ENCODE results near the gene HOXB4. TPM values are rescaled to one million over a fixed set of nuclear protein-coding genes. Genes with fewer than 3 reads are reported as not detected.

HOXB4 gene
- total and polyA plus RNA-seq, 5 donors from 2014 or later = 0.16 to 2.9 (median 0.18) TPM; not detected in 2

- no peaks in the 10 kb centered on the region for H3K4me1 ChIP-seq (ENCODE audit: control insufficient read depth, insufficient read depth, low read length, poor library complexity, severe bottlenecking)
- Mint-ChIP-seq H3K9me3 (no peaks in the 10 kb centered on the region), H3K4me1 (peaks cover 0 to 10% (median 6%) of the 10 kb centered on the region in 4 donors), H3K27me3 (peaks cover 25% of the 10 kb centered on the region), H3K4me3 (no peak overlapping the region), H3K27ac (no peak overlapping the region), H3K36me3 (peaks cover 8% of the 10 kb centered on the region)
- ATAC-seq (ENCODE audit: low read depth in 2 of 2) (no peak), DNase-seq (no peak)
- H3K9me3 ChIP-seq (ENCODE audit: control insufficient read depth in 2 of 2, low read length in 2 of 2) = no peaks in the 10 kb centered on the region
- H3K27ac ChIP-seq (ENCODE audit: insufficient read depth, low read length, poor library complexity, severe bottlenecking) = no peak overlapping the region
- no peak overlapping the region for H3K4me3 ChIP-seq (ENCODE audit: low read depth, low read length)
- H3K36me3 ChIP-seq (ENCODE audit: control insufficient read depth, insufficient read depth, low read length) = no peaks in the 10 kb centered on the region
- peaks cover 6% of the 10 kb centered on the region for H3K27me3 ChIP-seq (ENCODE audit: control insufficient read depth, insufficient read depth, low read length)
These were observed 10.3 kb downstream of the HOXB4 start for GRCh38 chr17:48567646-48568354.

- no peak for DNase-seq
- Histone ChIP-seq H3K4me1 (ENCODE audit: control insufficient read depth, insufficient read depth, low read length, poor library complexity, severe bottlenecking) (no peaks in the 10 kb centered on the region), H3K27ac (ENCODE audit: insufficient read depth, low read length, poor library complexity, severe bottlenecking) (no peak overlapping the region), H3K4me3 (ENCODE audit: low read depth, low read length) (no peak overlapping the region), H3K27me3 (ENCODE audit: control insufficient read depth, insufficient read depth, low read length) (peaks cover 6% of the 10 kb centered on the region), H3K9me3 (ENCODE audit: control insufficient read depth in 2 of 2, low read length in 2 of 2) (no peaks in the 10 kb centered on the region), H3K36me3 (ENCODE audit: control insufficient read depth, insufficient read depth, low read length) (no peaks in the 10 kb centered on the region)
- Mint-ChIP-seq H3K9me3 (no peaks in the 10 kb centered on the region), H3K36me3 (peaks cover 8% of the 10 kb centered on the region), H3K4me1 (peaks cover 0 to 10% (median 6%) of the 10 kb centered on the region in 4 donors), H3K27ac (no peak overlapping the region), H3K27me3 (peaks cover 21% of the 10 kb centered on the region), H3K4me3 (no peak overlapping the region)
- no peak for ATAC-seq (ENCODE audit: low read depth in 2 of 2)
These were observed 10.9 kb downstream of the HOXB4 start for GRCh38 chr17:48567209-48567608.

GRCh38 chr17:48566717-48567116 lies 11.4 kb downstream of the HOXB4 start:
- Histone ChIP-seq H3K9me3 (ENCODE audit: control insufficient read depth in 2 of 2, low read length in 2 of 2) (no peaks in the 10 kb centered on the region), H3K36me3 (ENCODE audit: control insufficient read depth, insufficient read depth, low read length) (no peaks in the 10 kb centered on the region), H3K4me1 (ENCODE audit: control insufficient read depth, insufficient read depth, low read length, poor library complexity, severe bottlenecking) (no peaks in the 10 kb centered on the region), H3K4me3 (ENCODE audit: low read depth, low read length) (no peak overlapping the region), H3K27me3 (ENCODE audit: control insufficient read depth, insufficient read depth, low read length) (peaks cover 6% of the 10 kb centered on the region), H3K27ac (ENCODE audit: insufficient read depth, low read length, poor library complexity, severe bottlenecking) (no peak overlapping the region)
- H3K36me3 Mint-ChIP-seq = peaks cover 8% of the 10 kb centered on the region
- H3K4me1 Mint-ChIP-seq = peaks cover 0 to 13% (median 6%) of the 10 kb centered on the region in 4 donors
- H3K9me3 Mint-ChIP-seq = no peaks in the 10 kb centered on the region
- H3K27ac Mint-ChIP-seq = no peak overlapping the region
- H3K27me3 Mint-ChIP-seq = peaks cover 18% of the 10 kb centered on the region
- H3K4me3 Mint-ChIP-seq = no peak overlapping the region
- no peak for ATAC-seq (ENCODE audit: low read depth in 2 of 2)
- no peak for DNase-seq

GRCh38 chr17:48565925-48566710 lies 12.0 kb downstream of the HOXB4 start:
- H3K27me3 Mint-ChIP-seq = peaks cover 15% of the 10 kb centered on the region
- Histone ChIP-seq H3K27me3 (ENCODE audit: control insufficient read depth, insufficient read depth, low read length) (peaks cover 6% of the 10 kb centered on the region), H3K4me3 (ENCODE audit: low read depth, low read length) (no peak overlapping the region), H3K27ac (ENCODE audit: insufficient read depth, low read length, poor library complexity, severe bottlenecking) (no peak overlapping the region), H3K36me3 (ENCODE audit: control insufficient read depth, insufficient read depth, low read length) (no peaks in the 10 kb centered on the region), H3K9me3 (ENCODE audit: control insufficient read depth in 2 of 2, low read length in 2 of 2) (no peaks in the 10 kb centered on the region), H3K4me1 (ENCODE audit: control insufficient read depth, insufficient read depth, low read length, poor library complexity, severe bottlenecking) (no peaks in the 10 kb centered on the region)
- ATAC-seq (ENCODE audit: low read depth in 2 of 2) (no peak), DNase-seq (no peak)
- peaks cover 8% of the 10 kb centered on the region for H3K36me3 Mint-ChIP-seq
- peaks cover 0 to 18% (median 6%) of the 10 kb centered on the region in 4 donors for H3K4me1 Mint-ChIP-seq
- H3K9me3 Mint-ChIP-seq = no peaks in the 10 kb centered on the region
- no peak overlapping the region for H3K4me3 Mint-ChIP-seq
- no peak overlapping the region for H3K27ac Mint-ChIP-seq

- ATAC-seq (ENCODE audit: low read depth in 2 of 2) = no peak
- peak overlapping the region in 1 of 4 donors; percentile 56 for H3K4me3 Mint-ChIP-seq
These were observed 13.1 kb downstream of the HOXB4 start for GRCh38 chr17:48565022-48565554.

GRCh38 chr17:48564188-48565021 lies 13.7 kb downstream of the HOXB4 start:
- peaks cover 0 to 18% (median 6%) of the 10 kb centered on the region in 4 donors for H3K4me1 Mint-ChIP-seq
- peaks cover 6% of the 10 kb centered on the region for H3K27me3 ChIP-seq (ENCODE audit: control insufficient read depth, insufficient read depth, low read length)
- H3K27ac Mint-ChIP-seq = no peak overlapping the region
- no peaks in the 10 kb centered on the region for H3K9me3 Mint-ChIP-seq
- H3K4me1 ChIP-seq (ENCODE audit: control insufficient read depth, insufficient read depth, low read length, poor library complexity, severe bottlenecking) = no peaks in the 10 kb centered on the region
- no peak overlapping the region for H3K4me3 ChIP-seq (ENCODE audit: low read depth, low read length)
- H3K36me3 Mint-ChIP-seq = peaks cover 3% of the 10 kb centered on the region
- H3K36me3 ChIP-seq (ENCODE audit: control insufficient read depth, insufficient read depth, low read length) = no peaks in the 10 kb centered on the region
- H3K4me3 Mint-ChIP-seq = peak overlapping the region in 1 of 4 donors; percentile 56
- DNase-seq (no peak), ATAC-seq (ENCODE audit: low read depth in 2 of 2) (no peak)
- peaks cover 10% of the 10 kb centered on the region for H3K27me3 Mint-ChIP-seq
- no peaks in the 10 kb centered on the region for H3K9me3 ChIP-seq (ENCODE audit: control insufficient read depth in 2 of 2, low read length in 2 of 2)
- H3K27ac ChIP-seq (ENCODE audit: insufficient read depth, low read length, poor library complexity, severe bottlenecking) = no peak overlapping the region

More at GRCh38 chr17:48565022-48565554, 13.1 kb downstream of the HOXB4 start:
- peaks cover 8% of the 10 kb centered on the region for H3K36me3 Mint-ChIP-seq
- Histone ChIP-seq H3K27me3 (ENCODE audit: control insufficient read depth, insufficient read depth, low read length) (peaks cover 6% of the 10 kb centered on the region), H3K36me3 (ENCODE audit: control insufficient read depth, insufficient read depth, low read length) (no peaks in the 10 kb centered on the region), H3K9me3 (ENCODE audit: control insufficient read depth in 2 of 2, low read length in 2 of 2) (no peaks in the 10 kb centered on the region), H3K4me1 (ENCODE audit: control insufficient read depth, insufficient read depth, low read length, poor library complexity, severe bottlenecking) (no peaks in the 10 kb centered on the region), H3K4me3 (ENCODE audit: low read depth, low read length) (no peak overlapping the region), H3K27ac (ENCODE audit: insufficient read depth, low read length, poor library complexity, severe bottlenecking) (no peak overlapping the region)
- DNase-seq = no peak
- H3K27me3 Mint-ChIP-seq = peaks cover 15% of the 10 kb centered on the region
- peaks cover 0 to 18% (median 6%) of the 10 kb centered on the region in 4 donors for H3K4me1 Mint-ChIP-seq
- H3K27ac Mint-ChIP-seq = no peak overlapping the region
- no peaks in the 10 kb centered on the region for H3K9me3 Mint-ChIP-seq

GRCh38 chr17:48563867-48564187 lies 14.3 kb downstream of the HOXB4 start:
- ATAC-seq (ENCODE audit: low read depth in 2 of 2) (no peak), DNase-seq (no peak)
- H3K4me1 ChIP-seq (ENCODE audit: control insufficient read depth, insufficient read depth, low read length, poor library complexity, severe bottlenecking) = no peaks in the 10 kb centered on the region
- H3K36me3 ChIP-seq (ENCODE audit: control insufficient read depth, insufficient read depth, low read length) = no peaks in the 10 kb centered on the region
- H3K27me3 ChIP-seq (ENCODE audit: control insufficient read depth, insufficient read depth, low read length) = peaks cover 6% of the 10 kb centered on the region
- no peak overlapping the region for H3K27ac ChIP-seq (ENCODE audit: insufficient read depth, low read length, poor library complexity, severe bottlenecking)
- H3K9me3 ChIP-seq (ENCODE audit: control insufficient read depth in 2 of 2, low read length in 2 of 2) = no peaks in the 10 kb centered on the region
- no peak overlapping the region for H3K4me3 Mint-ChIP-seq
- H3K4me1 Mint-ChIP-seq = peaks cover 0 to 18% (median 3%) of the 10 kb centered on the region in 4 donors
- H3K4me3 ChIP-seq (ENCODE audit: low read depth, low read length) = no peak overlapping the region
- H3K9me3 Mint-ChIP-seq = no peaks in the 10 kb centered on the region
- H3K36me3 Mint-ChIP-seq = peaks cover 3% of the 10 kb centered on the region
- H3K27me3 Mint-ChIP-seq = peaks cover 9% of the 10 kb centered on the region
- no peak overlapping the region for H3K27ac Mint-ChIP-seq
